ENCODE measurements around the gene KREMEN1. TPM values are rescaled to one million over a fixed set of nuclear protein-coding genes. Genes with fewer than 3 reads are reported as not detected.

KREMEN1 gene

DNA sequence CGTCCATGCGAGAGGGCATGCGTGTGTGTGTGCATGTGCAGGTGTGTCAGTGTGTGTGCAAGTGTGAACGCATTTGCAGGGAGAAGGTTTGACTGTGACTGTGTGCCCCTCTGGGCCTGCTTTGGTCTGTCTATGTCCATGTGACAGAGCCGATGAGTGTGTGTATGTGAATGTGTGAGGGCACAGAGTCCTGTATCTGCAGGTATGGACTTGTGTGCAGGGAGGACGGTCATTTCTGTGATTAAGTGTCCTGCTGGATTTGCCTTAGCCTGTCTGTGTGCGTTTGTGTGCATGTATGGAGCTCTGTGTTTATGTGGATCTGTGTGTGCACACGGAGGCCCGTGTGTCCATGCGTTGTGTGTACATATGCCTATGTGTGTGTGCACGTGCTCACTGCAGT, 138.2 kb downstream of the KREMEN1 start:
- Histone ChIP-seq H3K36me3 (ENCODE audit: insufficient read depth, low read length) (no peaks in the 10 kb centered on the region), H3K4me2 (ENCODE audit: low read length) (no peak overlapping the region), H3K4me3 (ENCODE audit: low read length) (no peak overlapping the region), H3K9me3 (replicated peaks; ENCODE audit: low read length) (no peaks in the 10 kb centered on the region), H3K27me3 (ENCODE audit: control insufficient read depth, insufficient read depth, low read length) (peaks cover 54% of the 10 kb centered on the region), H3K9ac (ENCODE audit: low read depth, low read length) (no peak overlapping the region), H3K4me1 (ENCODE audit: control insufficient read depth, insufficient read depth, low read length) (no peaks in the 10 kb centered on the region)

DNA sequence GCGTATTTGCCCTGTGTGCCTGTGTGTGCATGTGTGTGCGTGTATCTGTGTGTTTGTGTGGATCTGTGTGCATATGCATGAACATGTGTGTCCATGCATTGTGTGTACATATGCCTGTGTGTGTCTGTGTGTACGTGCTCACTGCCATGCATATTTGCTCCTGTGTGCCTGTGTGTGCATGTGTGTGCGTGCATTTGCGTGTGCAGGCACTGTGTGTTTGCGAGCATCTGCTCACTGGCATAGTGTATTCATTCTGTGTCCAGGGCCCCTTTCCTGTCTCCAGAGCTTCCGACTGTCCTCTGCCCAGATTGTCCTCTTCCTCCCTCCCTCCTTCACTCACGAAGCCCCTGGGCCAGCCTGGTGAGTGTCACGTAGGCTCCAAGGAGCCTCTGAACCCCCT, 138.6 kb downstream of the KREMEN1 start:
- H3K4me2 ChIP-seq (ENCODE audit: low read length): no peak overlapping the region
- H3K9ac ChIP-seq (ENCODE audit: low read depth, low read length): no peak overlapping the region
- H3K4me1 ChIP-seq (ENCODE audit: control insufficient read depth, insufficient read depth, low read length): no peaks in the 10 kb centered on the region
- no peak overlapping the region for H3K4me3 ChIP-seq (ENCODE audit: low read length)
- H3K27me3 ChIP-seq (ENCODE audit: control insufficient read depth, insufficient read depth, low read length): peaks cover 54% of the 10 kb centered on the region
- no peaks in the 10 kb centered on the region for H3K36me3 ChIP-seq (ENCODE audit: insufficient read depth, low read length)
- no peaks in the 10 kb centered on the region for H3K9me3 ChIP-seq (replicated peaks; ENCODE audit: low read length)

DNA sequence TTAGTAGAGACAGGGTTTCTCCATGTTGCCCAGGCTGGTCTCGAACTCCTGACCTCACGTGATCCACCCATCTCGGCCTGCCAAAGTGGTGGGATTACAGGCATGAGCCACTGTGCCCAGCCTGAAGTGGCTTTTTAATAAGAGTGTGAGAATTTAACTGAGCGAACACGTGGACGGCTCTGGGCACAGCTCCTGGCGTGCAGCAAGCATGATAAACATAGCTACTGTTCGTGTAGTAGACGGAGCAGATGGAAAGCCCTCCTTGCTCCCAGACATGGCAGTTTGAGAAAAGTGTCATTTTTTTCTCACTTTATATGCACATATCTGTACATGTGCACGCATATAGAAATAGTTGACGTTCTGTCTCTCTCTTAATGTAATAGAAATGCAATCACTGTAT, 139.9 kb downstream of the KREMEN1 start:
- Histone ChIP-seq H3K9me3 (replicated peaks; ENCODE audit: low read length) (no peaks in the 10 kb centered on the region), H3K27me3 (ENCODE audit: control insufficient read depth, insufficient read depth, low read length) (peaks cover 54% of the 10 kb centered on the region), H3K9ac (ENCODE audit: low read depth, low read length) (no peak overlapping the region), H3K36me3 (ENCODE audit: insufficient read depth, low read length) (no peaks in the 10 kb centered on the region), H3K4me3 (ENCODE audit: low read length) (no peak overlapping the region), H3K4me2 (ENCODE audit: low read length) (no peak overlapping the region), H3K4me1 (ENCODE audit: control insufficient read depth, insufficient read depth, low read length) (no peaks in the 10 kb centered on the region)

DNA sequence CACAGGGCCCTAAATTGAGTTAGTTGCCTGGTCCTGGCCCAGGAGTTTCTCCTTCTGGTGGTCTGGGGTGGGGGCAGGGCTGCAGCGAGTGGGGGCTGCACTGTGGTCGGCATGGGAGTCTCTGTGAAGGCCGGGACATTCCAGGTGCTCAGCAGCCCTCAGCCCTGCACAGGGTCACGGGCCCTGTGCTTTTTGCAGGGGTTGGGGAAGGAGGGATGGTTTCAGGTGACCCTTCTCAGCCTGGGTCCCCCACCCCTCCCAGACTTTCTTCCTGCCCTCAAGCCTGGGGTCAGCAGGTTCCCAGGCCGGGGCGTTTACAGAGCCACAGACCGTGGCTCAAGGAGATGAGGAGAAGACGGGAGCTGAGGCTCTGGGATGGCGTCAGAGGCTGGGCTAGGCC, 140.7 kb downstream of the KREMEN1 start:
- H3K4me3 ChIP-seq (ENCODE audit: low read length): no peak overlapping the region
- no peak overlapping the region for H3K4me2 ChIP-seq (ENCODE audit: low read length)
- H3K27me3 ChIP-seq (ENCODE audit: control insufficient read depth, insufficient read depth, low read length): peaks cover 53% of the 10 kb centered on the region
- H3K9me3 ChIP-seq (replicated peaks; ENCODE audit: low read length): no peaks in the 10 kb centered on the region
- no peaks in the 10 kb centered on the region for H3K4me1 ChIP-seq (ENCODE audit: control insufficient read depth, insufficient read depth, low read length)
- H3K9ac ChIP-seq (ENCODE audit: low read depth, low read length): no peak overlapping the region
- no peaks in the 10 kb centered on the region for H3K36me3 ChIP-seq (ENCODE audit: insufficient read depth, low read length)

DNA sequence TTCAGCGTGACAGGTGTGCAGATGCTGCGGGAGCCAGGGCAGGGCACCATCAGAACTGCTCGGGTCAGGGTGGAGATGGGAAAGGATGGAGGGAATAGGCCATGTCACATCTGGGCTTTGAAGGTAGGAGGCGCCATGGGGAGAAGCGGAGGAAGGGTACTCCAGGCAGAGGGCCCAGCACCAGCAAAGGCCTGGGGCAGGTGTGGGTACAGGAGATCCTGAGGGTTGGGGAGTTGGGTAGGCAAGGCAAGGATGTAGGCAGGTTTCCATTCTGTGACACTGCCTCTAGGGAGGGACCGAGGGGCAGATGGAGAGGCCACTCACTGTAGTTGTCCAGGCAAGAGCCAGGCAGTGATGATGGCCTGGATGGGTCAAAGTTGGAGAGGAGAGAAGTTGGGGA, 141.4 kb downstream of the KREMEN1 start:
- Histone ChIP-seq H3K4me3 (ENCODE audit: low read length) (no peak overlapping the region), H3K9me3 (replicated peaks; ENCODE audit: low read length) (no peaks in the 10 kb centered on the region), H3K36me3 (ENCODE audit: insufficient read depth, low read length) (no peaks in the 10 kb centered on the region), H3K27me3 (ENCODE audit: control insufficient read depth, insufficient read depth, low read length) (peaks cover 54% of the 10 kb centered on the region), H3K4me1 (ENCODE audit: control insufficient read depth, insufficient read depth, low read length) (no peaks in the 10 kb centered on the region), H3K4me2 (ENCODE audit: low read length) (no peak overlapping the region), H3K9ac (ENCODE audit: low read depth, low read length) (no peak overlapping the region)

DNA sequence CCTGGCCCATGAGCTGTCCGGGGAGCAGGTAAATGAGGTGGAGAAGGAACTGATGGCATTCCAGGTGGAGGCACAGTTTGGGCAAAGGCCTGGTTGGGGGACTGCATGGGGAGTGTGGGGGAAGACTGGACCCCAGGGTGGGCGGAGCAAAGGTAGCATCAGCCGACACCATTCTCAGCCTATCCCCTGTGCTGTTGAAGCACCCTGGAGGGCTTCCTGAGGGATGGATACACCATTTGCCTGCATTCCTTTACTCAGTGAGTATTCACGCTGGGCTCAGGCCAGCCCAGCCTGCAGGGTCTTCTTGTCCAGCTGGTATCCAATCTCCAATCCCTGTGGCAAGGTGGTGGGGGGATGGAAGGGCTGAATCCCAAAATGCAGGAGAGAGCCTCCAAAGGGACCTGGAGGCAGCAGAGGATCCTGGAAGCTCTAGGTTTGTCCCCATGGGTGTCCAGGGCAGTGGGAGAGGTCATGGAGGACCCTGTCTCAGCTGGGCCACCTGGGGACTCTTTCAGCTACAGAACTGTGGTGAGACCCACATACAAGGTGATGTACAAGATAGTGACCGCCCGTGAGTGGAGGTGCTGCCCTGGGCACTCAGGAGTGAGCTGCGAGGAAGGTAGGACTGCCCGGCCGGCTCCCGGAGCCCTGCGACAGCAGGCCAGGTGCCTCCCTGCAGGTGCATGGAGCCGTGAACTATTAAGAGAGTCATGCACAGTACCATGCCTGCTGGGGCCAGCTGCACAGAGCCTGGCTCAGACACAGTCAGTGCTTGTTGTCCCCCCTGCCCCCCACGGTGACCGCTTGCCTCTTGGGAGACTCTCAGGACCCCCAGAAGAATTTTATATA, 142.4 kb downstream of the KREMEN1 start:
- no peaks in the 10 kb centered on the region for H3K9me3 ChIP-seq (replicated peaks; ENCODE audit: low read length)
- no peaks in the 10 kb centered on the region for H3K4me1 ChIP-seq (ENCODE audit: control insufficient read depth, insufficient read depth, low read length)
- H3K4me3 ChIP-seq (ENCODE audit: low read length): no peak overlapping the region
- H3K27me3 ChIP-seq (ENCODE audit: control insufficient read depth, insufficient read depth, low read length): peaks cover 54% of the 10 kb centered on the region
- H3K36me3 ChIP-seq (ENCODE audit: insufficient read depth, low read length): no peaks in the 10 kb centered on the region
- no peak overlapping the region for H3K9ac ChIP-seq (ENCODE audit: low read depth, low read length)
- no peak overlapping the region for H3K4me2 ChIP-seq (ENCODE audit: low read length)

DNA sequence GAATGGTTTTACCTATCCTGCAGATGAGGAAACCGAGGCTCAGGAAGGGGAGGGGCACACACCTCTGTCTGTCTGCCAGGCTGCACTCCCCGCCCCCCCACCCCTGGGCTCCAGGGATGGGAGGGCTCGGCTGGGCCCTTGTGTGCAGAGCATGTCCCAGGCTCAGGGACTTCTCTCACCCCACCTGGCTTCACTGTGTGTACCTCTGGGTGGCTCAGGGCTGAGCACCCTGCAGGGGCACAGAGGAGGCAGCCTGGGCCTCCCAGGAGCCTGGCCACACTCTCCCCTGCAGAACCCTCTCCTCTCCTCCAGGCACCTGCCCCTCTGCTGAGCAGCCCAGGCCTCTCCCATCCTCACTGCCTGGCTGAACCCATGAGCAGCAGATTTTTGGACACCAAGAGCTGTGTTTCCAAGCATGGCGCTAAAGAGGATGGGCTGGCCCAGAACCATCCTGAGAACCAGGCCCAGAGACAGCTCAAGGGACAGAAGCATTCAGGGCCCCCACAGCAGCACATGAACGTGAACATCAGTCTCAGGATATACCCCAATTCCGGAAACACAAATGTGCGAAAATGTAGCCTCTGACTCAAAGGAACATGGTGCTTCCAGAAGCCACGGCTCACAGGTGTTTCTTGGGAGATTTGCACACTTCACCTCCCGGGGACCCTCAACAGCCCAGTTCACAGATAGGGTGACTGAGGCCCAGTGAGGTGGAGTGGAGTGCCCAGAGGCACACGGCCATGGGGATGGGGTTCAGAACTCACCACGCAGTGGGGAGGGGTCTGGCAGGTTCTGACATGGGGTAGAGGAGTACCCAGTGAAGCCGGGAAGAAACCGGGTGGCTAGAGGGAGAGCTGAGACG, 143.4 kb downstream of the KREMEN1 start:
- no peak overlapping the region for H3K4me3 ChIP-seq (ENCODE audit: low read length)
- H3K4me2 ChIP-seq (ENCODE audit: low read length): no peak overlapping the region
- H3K9me3 ChIP-seq (replicated peaks; ENCODE audit: low read length): no peaks in the 10 kb centered on the region
- H3K36me3 ChIP-seq (ENCODE audit: insufficient read depth, low read length): no peaks in the 10 kb centered on the region
- peaks cover 52% of the 10 kb centered on the region for H3K27me3 ChIP-seq (ENCODE audit: control insufficient read depth, insufficient read depth, low read length)
- no peak overlapping the region for H3K9ac ChIP-seq (ENCODE audit: low read depth, low read length)
- no peaks in the 10 kb centered on the region for H3K4me1 ChIP-seq (ENCODE audit: control insufficient read depth, insufficient read depth, low read length)

DNA sequence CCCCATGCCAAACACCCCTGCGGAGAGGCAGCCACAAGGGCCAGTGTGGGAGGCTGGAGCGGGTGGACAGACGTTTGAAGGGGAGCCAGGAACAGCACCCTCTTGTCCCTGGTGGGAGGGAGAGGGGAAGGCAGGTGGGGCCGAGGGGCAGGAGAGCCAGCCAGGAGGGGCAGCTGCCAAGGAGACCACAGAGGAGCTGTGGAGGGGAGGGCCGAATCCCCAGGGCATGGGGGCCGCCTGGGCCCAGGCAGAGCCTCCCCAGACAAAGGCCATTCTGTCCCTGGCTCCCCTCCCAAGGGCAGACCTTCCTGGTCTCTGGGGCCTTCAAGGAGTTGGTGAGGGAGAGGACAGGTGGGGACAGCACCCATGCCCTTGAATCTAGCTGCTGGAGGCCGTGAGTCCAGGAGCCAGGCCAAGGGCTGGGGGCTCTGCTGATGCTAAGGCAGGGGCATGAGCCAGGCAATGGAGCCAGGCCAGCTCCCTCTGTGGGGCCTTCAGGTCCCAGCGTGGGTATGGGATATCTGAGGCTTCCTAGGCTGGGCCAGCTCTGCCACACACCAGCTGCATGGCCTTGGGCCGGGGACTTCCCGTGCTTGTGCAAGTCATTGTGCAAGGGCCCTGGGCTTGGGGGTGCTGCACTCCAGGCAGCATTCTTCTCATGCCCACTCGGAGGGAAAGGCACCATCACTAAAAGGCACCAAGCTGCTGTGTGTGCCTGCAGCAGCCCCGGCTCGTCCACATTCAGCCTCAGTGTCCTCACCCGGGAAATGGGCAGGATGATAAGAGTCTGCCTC, 144.2 kb downstream of the KREMEN1 start:
- H3K9ac ChIP-seq (ENCODE audit: low read depth, low read length): no peak overlapping the region

More for the DNA sequence above, 144.2 kb downstream of the KREMEN1 start:
- Histone ChIP-seq H3K9me3 (replicated peaks; ENCODE audit: low read length) (no peaks in the 10 kb centered on the region), H3K4me2 (ENCODE audit: low read length) (no peak overlapping the region), H3K4me3 (ENCODE audit: low read length) (no peak overlapping the region), H3K27me3 (ENCODE audit: control insufficient read depth, insufficient read depth, low read length) (peaks cover 47% of the 10 kb centered on the region), H3K36me3 (ENCODE audit: insufficient read depth, low read length) (no peaks in the 10 kb centered on the region), H3K4me1 (ENCODE audit: control insufficient read depth, insufficient read depth, low read length) (no peaks in the 10 kb centered on the region)

Small RNA genes within 50 kb of the gene (small RNA-seq; reads per million reads assigned to genes)
- gene RNU6-1219P (not detected), gene RNU6-810P (not detected)
